IPS-18c (cell line): ENCODE results near the gene IL11.
A peak's percentile ranks its signal among the peaks of the same experiment; 100 is the strongest.

ENCODE experiments used
- H3K4me3 ChIP-seq: 2 replicates; pipeline ENCODE4 v1.7.0; 2013; ENCODE audit warnings: low read depth, mild to moderate bottlenecking, low read length, moderate library complexity; ENCODE audit not compliant: insufficient read depth
- H3K9me3 ChIP-seq: one replicate; pipeline ENCODE4 v1.6.1; 2013; ENCODE audit warnings: mild to moderate bottlenecking, low read length, moderate library complexity; ENCODE audit not compliant: control insufficient read depth, insufficient read depth

Gene IL11

GRCh38 chr19:55360902-55361301 lies 9.4 kb downstream of the IL11 start:
- Histone ChIP-seq H3K9me3 (no peaks in the 10 kb centered on the region), H3K4me3 (no peak overlapping the region)

GRCh38 chr19:55358943-55359908 lies 11.0 kb downstream of the IL11 start:
- Histone ChIP-seq H3K4me3 (no peak overlapping the region; the same call in 1 of the 2 replicates), H3K9me3 (no peaks in the 10 kb centered on the region)

GRCh38 chr19:55358493-55358892 lies 11.8 kb downstream of the IL11 start:
- H3K9me3 ChIP-seq, result no peaks in the 10 kb centered on the region
- no peak overlapping the region for H3K4me3 ChIP-seq

GRCh38 chr19:55355213-55355821 lies 14.9 kb downstream of the IL11 start:
- Histone ChIP-seq H3K4me3 (0 out of 2 replicates have a peak overlapping the region, but pooled peaks have one; percentile 15), H3K9me3 (no peaks in the 10 kb centered on the region)

- peak within 1 kb of the TSS; percentile 69 for H3K4me3 ChIP-seq
- no peaks in the 10 kb centered on the region for H3K9me3 ChIP-seq
These were observed 15.5 kb downstream of the IL11 start, which contains the start of gene COX6B2 for GRCh38 chr19:55354698-55355212. Gene COX6B2, minus strand, starts transcription at chr19:55354719. Its CDS starts 198 bp downstream, at chr19:55354521.

GRCh38 chr19:55353803-55354697 lies 16.2 kb downstream of the IL11 start:
- Histone ChIP-seq H3K4me3 (peak overlapping the region; percentile 69), H3K9me3 (no peaks in the 10 kb centered on the region)

GRCh38 chr19:55353356-55353802 lies 16.9 kb downstream of the IL11 start:
- Histone ChIP-seq H3K9me3 (no peaks in the 10 kb centered on the region), H3K4me3 (peak overlapping the region; percentile 69)

GRCh38 chr19:55352549-55353145 lies 17.6 kb downstream of the IL11 start:
- Histone ChIP-seq H3K4me3 (no peak overlapping the region), H3K9me3 (no peaks in the 10 kb centered on the region)

GRCh38 chr19:55352040-55352439 lies 18.2 kb downstream of the IL11 start:
- Histone ChIP-seq H3K9me3 (no peaks in the 10 kb centered on the region), H3K4me3 (no peak overlapping the region)

GRCh38 chr19:55350620-55351315 lies 19.5 kb downstream of the IL11 start:
- no peak overlapping the region for H3K4me3 ChIP-seq
- H3K9me3 ChIP-seq, result no peaks in the 10 kb centered on the region

GRCh38 chr19:55348317-55349034 lies 21.8 kb downstream of the IL11 start:
- Histone ChIP-seq H3K9me3 (no peaks in the 10 kb centered on the region), H3K4me3 (no peak overlapping the region)

- H3K4me3 ChIP-seq, result no peak overlapping the region
- no peaks in the 10 kb centered on the region for H3K9me3 ChIP-seq
These were observed 22.7 kb downstream of the IL11 start for GRCh38 chr19:55347442-55348009.

GRCh38 chr19:55346725-55347441 lies 23.4 kb downstream of the IL11 start:
- H3K9me3 ChIP-seq, result no peaks in the 10 kb centered on the region
- no peak overlapping the region for H3K4me3 ChIP-seq

- Histone ChIP-seq H3K9me3 (no peaks in the 10 kb centered on the region), H3K4me3 (no peak overlapping the region)
These were observed 24.2 kb downstream of the IL11 start for GRCh38 chr19:55345818-55346724.
